PC-9 (cell line): ENCODE data around the gene TRIM10. TPM values are rescaled to one million over a fixed set of nuclear protein-coding genes. Genes with fewer than 3 reads are reported as not detected.
A peak's percentile ranks its signal among the peaks of the same experiment; 100 is the strongest.

ENCODE experiments used
- BruUV-seq: library from RNA; stranded (reverse); fragments of 400-500 nt; replicated peaks from 2 replicates; lab custom pipeline; 2021; lab: Mats Ljungman, UMichigan
- CTCF ChIA-PET: fragments of 300-600 bp; sonication (Branson Sonifier 250); formaldehyde crosslinking; loops from one replicate; lab custom pipeline; 2022; ENCODE audit warnings: antibody characterized with exemption; lab: Charles Lee
- POLR2A ChIA-PET: fragments of 300-600 bp; sonication (Branson Sonifier 250); formaldehyde crosslinking; loops from one replicate; lab custom pipeline; 2022; ENCODE audit warnings: antibody characterized with exemption; ENCODE audit not compliant: unreplicated experiment; lab: Charles Lee
- DNase-seq, 2 experiments: peaks; one replicate each; pipeline versions ENCODE4 v3.0.0 to v3.0.0-alpha.2; 2015 to 2022; ENCODE audit warnings: mixed read lengths in 1 of 2
- H2AFZ ChIP-seq: fragments of 200-600 bp; sonication (generic); 2 replicates; pipeline ENCODE4 v1.8.1; 2017; ENCODE audit warnings: antibody characterized with exemption
- H3F3A ChIP-seq: fragments of 200-600 bp; sonication (generic); 2 replicates; pipeline ENCODE4 v1.8.1; 2017; ENCODE audit warnings: antibody characterized with exemption, mild to moderate bottlenecking, low read depth; ENCODE audit not compliant: insufficient read depth
- H3K27ac ChIP-seq: fragments of 200-600 bp; sonication (generic); 2 replicates; pipeline ENCODE4 v1.6.1; 2016; ENCODE audit warnings: mixed run types
- H3K27me3 ChIP-seq: fragments of 200-600 bp; sonication (generic); 2 replicates; pipeline ENCODE4 v1.6.1; 2016; ENCODE audit warnings: low read depth, mixed run types; ENCODE audit not compliant: insufficient read depth
- H3K36me3 ChIP-seq: fragments of 200-600 bp; sonication (generic); 2 replicates; pipeline ENCODE4 v1.6.1; 2016; ENCODE audit warnings: low read depth, mixed run types
- H3K4me1 ChIP-seq: fragments of 200-600 bp; sonication (generic); replicated peaks from 2 replicates; pipeline ENCODE4 v1.6.1; 2016; ENCODE audit warnings: mixed run types; ENCODE audit not compliant: insufficient read depth
- H3K4me2 ChIP-seq: fragments of 200-600 bp; sonication (generic); 2 replicates; pipeline ENCODE4 v1.6.1; 2017; ENCODE audit warnings: mixed run types
- H3K4me3 ChIP-seq: fragments of 200-600 bp; sonication (generic); 2 replicates; pipeline ENCODE4 v1.6.1; 2016; ENCODE audit warnings: mixed run types
- H3K79me2 ChIP-seq: fragments of 200-600 bp; sonication (generic); 2 replicates; pipeline ENCODE4 v1.6.1; 2017; ENCODE audit warnings: low read depth, mixed run types
- H3K9me2 ChIP-seq: fragments of 200-600 bp; sonication (generic); 2 replicates; pipeline ENCODE4 v1.8.1; 2017; ENCODE audit warnings: mild to moderate bottlenecking; ENCODE audit not compliant: insufficient read depth
- H3K9me3 ChIP-seq: fragments of 200-600 bp; sonication (generic); 2 replicates; pipeline ENCODE4 v1.8.1; 2016; ENCODE audit warnings: low read depth; ENCODE audit not compliant: insufficient read depth
- H4K20me1 ChIP-seq: fragments of 200-600 bp; sonication (generic); 2 replicates; pipeline ENCODE4 v1.8.1; 2017; ENCODE audit not compliant: insufficient read depth
- CTCF ChIP-seq: fragments of 200-600 bp; sonication (generic); conservative IDR thresholded peaks from 2 replicates; pipeline ENCODE4 v1.6.1; 2017; ENCODE audit warnings: mixed run types, antibody characterized with exemption, mild to moderate bottlenecking, moderate library complexity
- EZH2 ChIP-seq: fragments of 200-600 bp; sonication (generic); IDR thresholded peaks from 2 replicates; pipeline ENCODE4 v1.8.0; 2017; ENCODE audit warnings: antibody characterized with exemption, low read depth
- intact Hi-C: fragments of 100-400 bp; cut with micrococcal nuclease; formaldehyde crosslinking; loops from one replicate; pipeline ENCODE4 v1.10.0; 2022; ENCODE audit not compliant: unreplicated experiment
- total RNA-seq: library from RNA; stranded (reverse); gene quantifications from 2 replicates; pipeline ENCODE4 v1.2.3, GENCODE V29; 2021

TRIM10 gene
- total RNA-seq, 1 experiment from 2014 or later, result not detected

GRCh38 chr6:30162265-30163089, 1.5 kb upstream of the TRIM10 start:
- peak in 1 of 2 experiments; percentile 6 for DNase-seq
- Histone ChIP-seq H3K9me3 (no peaks in the 10 kb centered on the region), H2AFZ (no peak overlapping the region), H3F3A (no peaks in the 10 kb centered on the region), H3K27ac (no peak overlapping the region), H3K79me2 (no peaks in the 10 kb centered on the region), H3K36me3 (no peaks in the 10 kb centered on the region), H3K4me1 (no peaks in the 10 kb centered on the region), H3K4me2 (peak overlapping the region; percentile 32; the same call in 1 of the 2 replicates), H3K4me3 (no peak overlapping the region), H3K9me2 (no peaks in the 10 kb centered on the region), H4K20me1 (no peaks in the 10 kb centered on the region), H3K27me3 (no peaks in the 10 kb centered on the region; the same call in 1 of the 2 replicates)
- intact Hi-C loops, result no loop called here
- ChIA-PET POLR2A (no interaction called here), CTCF (no interaction called here)
- TF ChIP-seq EZH2, result no peak
- TF ChIP-seq CTCF, result no peak
- BruUV-seq, result no TSS peak

- Histone ChIP-seq H3K4me2 (no peak overlapping the region), H3K9me3 (no peaks in the 10 kb centered on the region), H3K4me1 (0 out of 2 replicates have a peak, but pooled peaks cover 7% of the 10 kb centered on the region), H3K36me3 (no peaks in the 10 kb centered on the region), H4K20me1 (no peaks in the 10 kb centered on the region), H3K79me2 (no peaks in the 10 kb centered on the region), H3K27me3 (no peaks in the 10 kb centered on the region), H3F3A (no peaks in the 10 kb centered on the region), H3K9me2 (no peaks in the 10 kb centered on the region), H3K4me3 (no peak overlapping the region), H2AFZ (no peak overlapping the region), H3K27ac (no peak overlapping the region)
- BruUV-seq, result no TSS peak
- ChIA-PET POLR2A (no interaction called here), CTCF (no interaction called here)
- TF ChIP-seq EZH2, result no peak
- no peak for TF ChIP-seq CTCF
- intact Hi-C loops, result no loop called here
- no peak for DNase-seq
Measured at GRCh38 chr6:30160008-30160784, 815 bp downstream of the TRIM10 start.

- TF ChIP-seq CTCF (no peak), EZH2 (no peak)
- no peak for DNase-seq
- H3K27me3 ChIP-seq, result no peaks in the 10 kb centered on the region
- no peak overlapping the region for H3K4me2 ChIP-seq
- no TSS peak for BruUV-seq
- no peaks in the 10 kb centered on the region for H3F3A ChIP-seq
- no peak overlapping the region for H3K4me3 ChIP-seq
- H3K27ac ChIP-seq, result no peak overlapping the region
- H3K9me3 ChIP-seq, result no peaks in the 10 kb centered on the region
- H2AFZ ChIP-seq, result 0 out of 2 replicates have a peak overlapping the region, but pooled peaks have one; percentile 17
- H3K9me2 ChIP-seq, result no peaks in the 10 kb centered on the region
- H3K4me1 ChIP-seq, result peaks cover 16% of the 10 kb centered on the region; the same call in 1 of the 2 replicates
- CTCF ChIA-PET, result no interaction called here
- no peaks in the 10 kb centered on the region for H3K36me3 ChIP-seq
- POLR2A ChIA-PET, result no interaction called here
- no peaks in the 10 kb centered on the region for H3K79me2 ChIP-seq
- intact Hi-C loops, result no loop called here
- H4K20me1 ChIP-seq, result no peaks in the 10 kb centered on the region
Measured at GRCh38 chr6:30158475-30159040, 2.5 kb downstream of the TRIM10 start.
